Measurements from ENCODE around the gene CASZ1. TPM values are rescaled to one million over a fixed set of nuclear protein-coding genes. Genes with fewer than 3 reads are reported as not detected.

The CASZ1 gene
- total RNA-seq, 1 experiment from 2014 or later, result 3.9 TPM

- Histone ChIP-seq H2BK15ac (ENCODE audit: low read depth, low read length) (no peak overlapping the region), H3K23ac (ENCODE audit: insufficient read length, low read depth, low read length) (no peak overlapping the region), H4K20me1 (ENCODE audit: control insufficient read depth, insufficient read depth, insufficient read length) (no peaks in the 10 kb centered on the region), H2AFZ (ENCODE audit: low read length) (no peak overlapping the region), H2BK20ac (ENCODE audit: low read depth, low read length, poor library complexity, severe bottlenecking) (no peak overlapping the region), H3K27ac (ENCODE audit: insufficient read length, low read depth, low read length) (no peak overlapping the region), H2BK120ac (ENCODE audit: low read depth, low read length, poor library complexity, severe bottlenecking) (no peak overlapping the region), H3K9ac (ENCODE audit: extremely low read depth, insufficient read length, low read length) (no peak overlapping the region), H3T11ph (ENCODE audit: low read length) (no peak overlapping the region), H3K79me2 (ENCODE audit: insufficient read depth, low read length) (no peaks in the 10 kb centered on the region), H3K27me3 (ENCODE audit: insufficient read depth, low read length) (no peaks in the 10 kb centered on the region), H3K79me1 (ENCODE audit: insufficient read depth, low read depth, low read length, poor library complexity, severe bottlenecking) (no peaks in the 10 kb centered on the region), H3K14ac (ENCODE audit: insufficient read depth, low read length) (no peak overlapping the region), H3K4me2 (ENCODE audit: insufficient read depth, insufficient read length, low read length) (no peak overlapping the region), H4K91ac (ENCODE audit: insufficient read length, low read depth, low read length) (no peak overlapping the region), H4K5ac (ENCODE audit: insufficient read length, low read depth, low read length) (no peak overlapping the region), H2BK5ac (ENCODE audit: insufficient read length, low read length) (no peak overlapping the region), H3K4me1 (ENCODE audit: insufficient read depth, low read length) (no peaks in the 10 kb centered on the region), H4K8ac (replicated peaks; ENCODE audit: insufficient read length, low read depth, low read length) (no peak overlapping the region), H2AK5ac (ENCODE audit: insufficient read length, low read length) (no peak overlapping the region), H3K4ac (ENCODE audit: low read depth, low read length) (no peak overlapping the region), H3K23me2 (ENCODE audit: insufficient read length, low read depth, low read length, poor library complexity, severe bottlenecking) (no peaks in the 10 kb centered on the region), H3K56ac (ENCODE audit: insufficient read length, low read depth, low read length) (no peak overlapping the region), H2BK12ac (ENCODE audit: insufficient read length, low read depth, low read length) (no peak overlapping the region), H3K18ac (ENCODE audit: insufficient read length, low read depth, low read length) (no peak overlapping the region), H3K9me3 (ENCODE audit: control insufficient read depth, low read depth, low read length) (no peaks in the 10 kb centered on the region)
- H3K27me3 Mint-ChIP-seq (ENCODE audit: low read depth), result no peaks in the 10 kb centered on the region
- peaks cover 0 to 11% of the 10 kb centered on the region in 2 experiments; a peak in 2 of 4 replicates for H3K4me1 Mint-ChIP-seq
- no peak for TF ChIP-seq CTCF (conservative IDR thresholded peaks at IDR 0.05)
- peaks cover 0 to 4% (median 0%) of the 10 kb centered on the region in 3 experiments; a peak in 1 of 7 replicates for H3K36me3 Mint-ChIP-seq (ENCODE audit: insufficient read depth in 1 of 3, low read depth in 3 of 3)
- WGBS (ENCODE audit: extremely low coverage, insufficient read length, low lambda C conversion rate), result no CpG with 5 or more reads among the region's 15 CpGs
- DNase-seq, result no peak
- no peaks in the 10 kb centered on the region for H3K9me3 Mint-ChIP-seq
- H3K27ac Mint-ChIP-seq, result no peak overlapping the region
- no peak overlapping the region for H3K4me3 Mint-ChIP-seq
Measured at GRCh38 chr1:10656431-10656830, 140.0 kb downstream of the CASZ1 start.

Measured in H9 (cell line).